Measurements from ENCODE around the gene DDIAS.

GRCh38 chr11:82976786-82977185 lies 75.2 kb downstream of the DDIAS start:
- no peak for TF ChIP-seq CTCF (IDR thresholded peaks at IDR 0.05; ENCODE audit: low read depth, low read length)
- no peak for TF ChIP-seq MAX (IDR thresholded peaks at IDR 0.05; ENCODE audit: low read depth, low read length)
- TF ChIP-seq POLR2A (IDR thresholded peaks at IDR 0.05; ENCODE audit: extremely low read depth, insufficient read length) = no peak
